Neural crest cell (in vitro differentiated cells): ENCODE data around the gene GJA3. TPM values are rescaled to one million over a fixed set of nuclear protein-coding genes. Genes with fewer than 3 reads are reported as not detected.
A peak's percentile ranks its signal among the peaks of the same experiment; 100 is the strongest.

Source experiments
- DNase-seq: peaks from one replicate; pipeline ENCODE4 v3.0.0; 2021; ENCODE audit warnings: low read depth, mixed read lengths, low spot score
- H3K27ac Mint-ChIP-seq: one replicate; pipeline ENCODE4 v1.8.0; 2021; ENCODE audit warnings: mild to moderate bottlenecking, mixed read lengths; ENCODE audit not compliant: unreplicated experiment
- H3K27me3 Mint-ChIP-seq: 2 replicates; pipeline ENCODE4 v1.8.0; 2021; ENCODE audit warnings: low read depth, mild to moderate bottlenecking, mixed read lengths
- H3K36me3 Mint-ChIP-seq: 2 replicates; pipeline ENCODE4 v1.8.0; 2021; ENCODE audit warnings: low read depth, mild to moderate bottlenecking, mixed read lengths
- H3K4me1 Mint-ChIP-seq: 2 replicates; pipeline ENCODE4 v1.8.0; 2021; ENCODE audit warnings: mixed read lengths
- H3K4me3 Mint-ChIP-seq: one replicate; pipeline ENCODE4 v1.8.0; 2021; ENCODE audit warnings: mild to moderate bottlenecking, mixed read lengths
- H3K9me3 Mint-ChIP-seq: 2 replicates; pipeline ENCODE4 v1.8.0; 2021; ENCODE audit warnings: mixed read lengths
- CTCF ChIP-seq: fragments of 200-600 bp; sonication (generic); conservative IDR thresholded peaks from 2 replicates; pipeline ENCODE4 v1.5.0; 2021; ENCODE audit warnings: antibody characterized with exemption, mild to moderate bottlenecking
- total RNA-seq: library from RNA; stranded (reverse); gene quantifications from 2 replicates; pipeline ENCODE4 v1.2.1, GENCODE V29; 2021

GJA3 gene
- total RNA-seq, 1 donor from 2014 or later, result not detected

GRCh38 chr13:20192158-20192835 is 31.4 kb upstream of the GJA3 start:
- peaks cover 9% of the 10 kb centered on the region for H3K4me1 Mint-ChIP-seq
- no peaks in the 10 kb centered on the region for H3K9me3 Mint-ChIP-seq

GRCh38 chr13:20191311-20192157 is 30.7 kb upstream of the GJA3 start:
- Mint-ChIP-seq H3K9me3 (no peaks in the 10 kb centered on the region), H3K27me3 (peaks cover 88% of the 10 kb centered on the region), H3K4me1 (peaks cover 6% of the 10 kb centered on the region), H3K27ac (no peak overlapping the region), H3K4me3 (peak overlapping the region; percentile 82), H3K36me3 (no peaks in the 10 kb centered on the region)
- DNase-seq, result no peak
- TF ChIP-seq CTCF, result no peak

More at GRCh38 chr13:20192158-20192835, 31.4 kb upstream of the GJA3 start:
- H3K36me3 Mint-ChIP-seq, result no peaks in the 10 kb centered on the region
- TF ChIP-seq CTCF, result no peak
- no peak overlapping the region for H3K27ac Mint-ChIP-seq
- DNase-seq, result no peak
- H3K27me3 Mint-ChIP-seq, result peaks cover 91% of the 10 kb centered on the region
- peak overlapping the region; percentile 82 for H3K4me3 Mint-ChIP-seq

- no peak for DNase-seq
- H3K27me3 Mint-ChIP-seq, result peaks cover 80% of the 10 kb centered on the region
- H3K9me3 Mint-ChIP-seq, result no peaks in the 10 kb centered on the region
- peak overlapping the region; percentile 82 for H3K4me3 Mint-ChIP-seq
- no peak overlapping the region for H3K27ac Mint-ChIP-seq
- no peaks in the 10 kb centered on the region for H3K36me3 Mint-ChIP-seq
- peaks cover 6% of the 10 kb centered on the region for H3K4me1 Mint-ChIP-seq
- TF ChIP-seq CTCF, result no peak
Measured at GRCh38 chr13:20190481-20191310, 29.8 kb upstream of the GJA3 start.

GRCh38 chr13:20190076-20190475 is 29.2 kb upstream of the GJA3 start:
- Mint-ChIP-seq H3K27ac (no peak overlapping the region), H3K9me3 (no peaks in the 10 kb centered on the region), H3K36me3 (no peaks in the 10 kb centered on the region), H3K4me3 (no peak overlapping the region), H3K27me3 (peaks cover 76% of the 10 kb centered on the region), H3K4me1 (peaks cover 6% of the 10 kb centered on the region)
- DNase-seq, result no peak
- TF ChIP-seq CTCF, result no peak
